ENCODE measurements around the gene N4BP2L2.

N4BP2L2 gene

GRCh38 chr13:32414580-32414979, 124.0 kb downstream of the N4BP2L2 start:
- ATAC-seq (ENCODE audit: insufficient read depth, low read depth) = no peak
- H3K4me1 ChIP-seq (ENCODE audit: insufficient read depth, low read length) = no peaks in the 10 kb centered on the region
- no peaks in the 10 kb centered on the region for H3K27me3 ChIP-seq (ENCODE audit: insufficient read depth, low read length, poor library complexity)

DNA sequence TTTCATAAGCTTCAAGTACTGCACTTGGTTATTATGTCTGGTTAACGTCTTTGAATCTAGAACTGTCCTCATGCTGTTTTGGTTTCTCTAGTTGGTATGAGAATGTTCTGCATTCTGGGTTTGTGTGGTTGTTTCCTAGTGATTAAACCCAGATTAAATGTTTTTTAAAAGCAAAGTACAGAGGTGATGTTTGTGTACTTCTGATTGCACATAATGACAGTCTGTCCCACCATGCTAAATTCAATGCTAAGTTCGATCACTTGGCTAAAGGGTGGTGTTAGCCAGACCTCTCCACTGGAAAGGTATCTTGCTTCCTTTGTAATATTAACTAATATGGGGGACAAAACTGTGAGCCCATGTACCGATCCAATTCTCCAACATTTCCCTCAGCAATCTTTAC, 125.3 kb downstream of the N4BP2L2 start:
- H3K4me1 ChIP-seq (ENCODE audit: insufficient read depth, low read length) = no peaks in the 10 kb centered on the region
- DNase-seq = no peak
- peaks cover 5% of the 10 kb centered on the region; the same call in 1 of the 2 replicates for H3K36me3 ChIP-seq (ENCODE audit: insufficient read depth, low read length)
- no peak for ATAC-seq (ENCODE audit: insufficient read depth, low read depth)
- no peak overlapping the region for H3K4me2 ChIP-seq (ENCODE audit: insufficient read depth, low read length)
- no peaks in the 10 kb centered on the region for H3K9me3 ChIP-seq (ENCODE audit: insufficient read depth, low read length, severe bottlenecking)
- H3K4me3 ChIP-seq (ENCODE audit: low read depth in 1 of 2, low read length in 2 of 2) = no peak overlapping the region
- H2AFZ ChIP-seq (ENCODE audit: low read depth, low read length) = no peak overlapping the region
- H3K79me2 ChIP-seq (ENCODE audit: insufficient read depth, low read length) = peaks cover 5% of the 10 kb centered on the region
- no peak overlapping the region for H3K27ac ChIP-seq (ENCODE audit: low read length)
- no peak overlapping the region for H3K9ac ChIP-seq (ENCODE audit: low read depth, low read length)
- H4K20me1 ChIP-seq (ENCODE audit: insufficient read depth, low read length) = no peaks in the 10 kb centered on the region
- no peaks in the 10 kb centered on the region for H3K27me3 ChIP-seq (ENCODE audit: insufficient read depth, low read length, poor library complexity)
- TF ChIP-seq EZH2 (IDR thresholded peaks at IDR 0.05; ENCODE audit: borderline replicate concordance, low read depth, low read length, severe bottlenecking) = no peak
- TF ChIP-seq, protein P1, sequence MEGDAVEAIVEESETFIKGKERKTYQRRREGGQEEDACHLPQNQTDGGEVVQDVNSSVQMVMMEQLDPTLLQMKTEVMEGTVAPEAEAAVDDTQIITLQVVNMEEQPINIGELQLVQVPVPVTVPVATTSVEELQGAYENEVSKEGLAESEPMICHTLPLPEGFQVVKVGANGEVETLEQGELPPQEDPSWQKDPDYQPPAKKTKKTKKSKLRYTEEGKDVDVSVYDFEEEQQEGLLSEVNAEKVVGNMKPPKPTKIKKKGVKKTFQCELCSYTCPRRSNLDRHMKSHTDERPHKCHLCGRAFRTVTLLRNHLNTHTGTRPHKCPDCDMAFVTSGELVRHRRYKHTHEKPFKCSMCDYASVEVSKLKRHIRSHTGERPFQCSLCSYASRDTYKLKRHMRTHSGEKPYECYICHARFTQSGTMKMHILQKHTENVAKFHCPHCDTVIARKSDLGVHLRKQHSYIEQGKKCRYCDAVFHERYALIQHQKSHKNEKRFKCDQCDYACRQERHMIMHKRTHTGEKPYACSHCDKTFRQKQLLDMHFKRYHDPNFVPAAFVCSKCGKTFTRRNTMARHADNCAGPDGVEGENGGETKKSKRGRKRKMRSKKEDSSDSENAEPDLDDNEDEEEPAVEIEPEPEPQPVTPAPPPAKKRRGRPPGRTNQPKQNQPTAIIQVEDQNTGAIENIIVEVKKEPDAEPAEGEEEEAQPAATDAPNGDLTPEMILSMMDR (IDR thresholded peaks at IDR 0.05; ENCODE audit: borderline replicate concordance, extremely low read depth, low read length, poor library complexity, severe bottlenecking) = no peak

More at GRCh38 chr13:32414580-32414979, 124.0 kb downstream of the N4BP2L2 start:
- DNase-seq = no peak
- Histone ChIP-seq H3K9me3 (ENCODE audit: insufficient read depth, low read length, severe bottlenecking) (peaks cover 1% of the 10 kb centered on the region), H3K79me2 (ENCODE audit: insufficient read depth, low read length) (peaks cover 3% of the 10 kb centered on the region; the same call in 1 of the 2 replicates), H3K4me2 (ENCODE audit: insufficient read depth, low read length) (no peak overlapping the region), H3K36me3 (ENCODE audit: insufficient read depth, low read length) (peaks cover 1% of the 10 kb centered on the region), H4K20me1 (ENCODE audit: insufficient read depth, low read length) (no peaks in the 10 kb centered on the region), H3K4me3 (ENCODE audit: low read depth in 1 of 2, low read length in 2 of 2) (no peak overlapping the region), H2AFZ (ENCODE audit: low read depth, low read length) (no peak overlapping the region), H3K9ac (ENCODE audit: low read depth, low read length) (no peak overlapping the region), H3K27ac (ENCODE audit: low read length) (no peak overlapping the region)
- no peak for TF ChIP-seq EZH2 (IDR thresholded peaks at IDR 0.05; ENCODE audit: borderline replicate concordance, low read depth, low read length, severe bottlenecking)
- TF ChIP-seq, protein P1 (IDR thresholded peaks at IDR 0.05; ENCODE audit: borderline replicate concordance, extremely low read depth, low read length, poor library complexity, severe bottlenecking) = no peak

GRCh38 chr13:32409561-32410421, 128.8 kb downstream of the N4BP2L2 start:
- no peak for TF ChIP-seq EZH2 (IDR thresholded peaks at IDR 0.05; ENCODE audit: borderline replicate concordance, low read depth, low read length, severe bottlenecking)
- TF ChIP-seq, protein P1 (IDR thresholded peaks at IDR 0.05; ENCODE audit: borderline replicate concordance, extremely low read depth, low read length, poor library complexity, severe bottlenecking) = no peak
- no peak overlapping the region for H3K9ac ChIP-seq (ENCODE audit: low read depth, low read length)
- no peak overlapping the region for H3K4me3 ChIP-seq (ENCODE audit: low read depth in 1 of 2, low read length in 2 of 2)
- H3K4me2 ChIP-seq (ENCODE audit: insufficient read depth, low read length) = no peak overlapping the region
- ATAC-seq (ENCODE audit: insufficient read depth, low read depth) (no peak), DNase-seq (no peak)
- H3K9me3 ChIP-seq (ENCODE audit: insufficient read depth, low read length, severe bottlenecking) = no peaks in the 10 kb centered on the region
- H3K27me3 ChIP-seq (ENCODE audit: insufficient read depth, low read length, poor library complexity) = no peaks in the 10 kb centered on the region
- no peak overlapping the region for H2AFZ ChIP-seq (ENCODE audit: low read depth, low read length)
- H3K4me1 ChIP-seq (ENCODE audit: insufficient read depth, low read length) = no peaks in the 10 kb centered on the region
- H4K20me1 ChIP-seq (ENCODE audit: insufficient read depth, low read length) = no peaks in the 10 kb centered on the region
- H3K36me3 ChIP-seq (ENCODE audit: insufficient read depth, low read length) = peaks cover 27% of the 10 kb centered on the region
- H3K79me2 ChIP-seq (ENCODE audit: insufficient read depth, low read length) = peaks cover 3% of the 10 kb centered on the region
- H3K27ac ChIP-seq (ENCODE audit: low read length) = no peak overlapping the region
